K562 (cell line): ENCODE data around the gene METAP1D. TPM values are rescaled to one million over a fixed set of nuclear protein-coding genes. Genes with fewer than 3 reads are reported as not detected.

Experiments used
- ATAC-seq: fragments of 200-7000 bp; cut with Tn5 transposase; 3 replicates; pipeline ENCODE4 v1.9.1; 2020; ENCODE audit warnings: moderate library complexity
- BruUV-seq: library from RNA; stranded (reverse); fragments of 400-500 nt; replicated peaks from 2 replicates; lab custom pipeline; 2021; lab: Mats Ljungman, UMichigan
- CTCF ChIA-PET: fragments of 300-600 bp; formaldehyde crosslinking; extraction: SDS; loops from one replicate; lab custom pipeline; 2021; ENCODE audit warnings: low intra/inter-chr PET ratio; lab: Yijun Ruan, JAX
- POLR2A ChIA-PET: fragments of 300-600, 350-650 bp; sonication (Branson Sonifier 250); formaldehyde crosslinking; extraction: SDS; loops from one replicate; lab custom pipeline; 2021; ENCODE audit warnings: antibody characterized with exemption, inconsistent platforms; lab: Yijun Ruan, JAX
- DNase-seq, 4 experiments: peaks; one replicate each; pipeline versions ENCODE4 v3.0.0 to v3.0.0-alpha.2; 2011 to 2018; ENCODE audit warnings: low spot score in 3 of 4, mixed read lengths in 3 of 4; ENCODE audit errors: extremely low read depth in 1 of 4
- FAIRE-seq: peaks from 2 replicates; lab custom pipeline; 2011; peaks lifted over from hg19 to GRCh38; lab: Jason Lieb, UNC
- H2AFZ ChIP-seq: 2 replicates; pipeline ENCODE4 v1.6.0; 2011; ENCODE audit warnings: low read depth, low read length, control low read depth, inconsistent platforms
- H3K27ac ChIP-seq: fragments of 200-600 bp; 3 replicates; pipeline ENCODE4 v1.8.0; 2011; ENCODE audit warnings: low read depth, mild to moderate bottlenecking, control low read depth, inconsistent platforms, low read length, moderate library complexity, mixed read lengths; ENCODE audit errors: extremely low read depth
- H3K27me3 ChIP-seq, 2 experiments: fragments of 300-600 bp in 1 of 2; 2 replicates in 1 of 2; 3 replicates in 1 of 2; pipeline versions ENCODE4 v1.6.0 to v1.8.0; 2011; ENCODE audit warnings: inconsistent platforms in 2 of 2, low read length in 2 of 2, mild to moderate bottlenecking in 1 of 2, mixed read lengths in 1 of 2, moderate library complexity in 1 of 2; ENCODE audit not compliant: control insufficient read depth in 2 of 2, insufficient read depth in 2 of 2
- H3K36me3 ChIP-seq: fragments of 300-600 bp; 3 replicates; pipeline ENCODE4 v1.8.0; 2011; ENCODE audit warnings: mild to moderate bottlenecking, low read length, inconsistent platforms; ENCODE audit not compliant: control insufficient read depth, insufficient read depth
- H3K4me1 ChIP-seq, 2 experiments: fragments of 200-600 bp in 1 of 2; replicated peaks in 1 of 2; 2 replicates in 1 of 2; 3 replicates in 1 of 2; pipeline versions ENCODE4 v1.5.1 to v1.8.0; 2011; ENCODE audit warnings: inconsistent platforms in 2 of 2, low read length in 2 of 2, mild to moderate bottlenecking in 1 of 2, mixed read lengths in 1 of 2, moderate library complexity in 1 of 2; ENCODE audit not compliant: control insufficient read depth in 2 of 2, insufficient read depth in 2 of 2
- H3K4me2 ChIP-seq: 2 replicates; pipeline ENCODE4 v1.6.1; 2011; ENCODE audit warnings: low read length, control low read depth, inconsistent platforms, mixed read lengths; ENCODE audit not compliant: insufficient read depth
- H3K4me3 ChIP-seq: fragments of 200-600 bp; sonication (generic), shearing (Covaris generic); 2 replicates; pipeline ENCODE4 v1.5.1; 2016; ENCODE audit warnings: control low read depth, inconsistent platforms
- H3K79me2 ChIP-seq: fragments of 200-600 bp; 3 replicates; pipeline ENCODE4 v1.8.0; 2011; ENCODE audit warnings: low read length, inconsistent platforms; ENCODE audit not compliant: control insufficient read depth, insufficient read depth
- H3K9ac ChIP-seq, 2 experiments: 2 replicates each; pipeline versions ENCODE4 v1.6.0 to v1.6.1; 2011; ENCODE audit warnings: low read depth in 2 of 2, low read length in 2 of 2, control low read depth in 1 of 2, inconsistent platforms in 1 of 2, mild to moderate bottlenecking in 1 of 2, mixed read lengths in 1 of 2; ENCODE audit not compliant: insufficient read depth in 1 of 2
- H3K9me1 ChIP-seq: one replicate; pipeline ENCODE4 v1.6.0; 2011; ENCODE audit warnings: inconsistent platforms, mild to moderate bottlenecking, low read length, moderate library complexity; ENCODE audit not compliant: control insufficient read depth, insufficient read depth
- H3K9me3 ChIP-seq: replicated peaks from 2 replicates; pipeline ENCODE4 v1.5.1; 2011; ENCODE audit warnings: low read depth, low read length, inconsistent platforms; ENCODE audit not compliant: control insufficient read depth, insufficient read depth
- H4K20me1 ChIP-seq: replicated peaks from 2 replicates; pipeline ENCODE4 v1.6.1; 2011; ENCODE audit warnings: low read length, inconsistent platforms, mixed read lengths; ENCODE audit not compliant: control insufficient read depth, insufficient read depth
- FOXJ2 ChIP-seq: fragments of 200-800 bp; sonication (Bioruptor generic); IDR thresholded peaks from 2 replicates; pipeline ENCODE4 v1.6.1; 2016; ENCODE audit warnings: missing genetic modification characterization, missing compliant biosample characterization
- GATA2 ChIP-seq: sonication (generic); formaldehyde crosslinking; IDR thresholded peaks from 2 replicates; pipeline ENCODE4 v1.4.0; 2020; ENCODE audit warnings: mild to moderate bottlenecking, missing genetic modification reagents
- MAFF ChIP-seq: IDR thresholded peaks from 2 replicates; pipeline ENCODE4 v1.6.1; 2012; ENCODE audit warnings: low read length, improper control_type of control experiment
- MBD2 ChIP-seq: sonication (generic); IDR thresholded peaks from 2 replicates; pipeline ENCODE4 v1.6.1; 2016; ENCODE audit warnings: low read depth, borderline replicate concordance
- PTRF ChIP-seq: fragments of 450-650 bp; IDR thresholded peaks from 2 replicates; pipeline ENCODE4 v1.6.1; 2016; ENCODE audit warnings: mild to moderate bottlenecking, missing genetic modification characterization, missing compliant biosample characterization
- SIX5 ChIP-seq, 2 experiments: IDR thresholded peaks; 2 replicates each; pipeline ENCODE4 v1.6.1; 2011; ENCODE audit warnings: low read length in 2 of 2, borderline replicate concordance in 1 of 2, low read depth in 1 of 2, mild to moderate bottlenecking in 1 of 2, moderate library complexity in 1 of 2; ENCODE audit not compliant: insufficient read depth in 1 of 2
- SMC3 ChIP-seq: conservative IDR thresholded peaks from 2 replicates; pipeline ENCODE4 v1.6.1; 2011; ENCODE audit warnings: low read depth, low read length, improper control_type of control experiment; ENCODE audit not compliant: insufficient read depth
- TCF15 ChIP-seq: fragments of 250-450 bp; sonication (Bioruptor Pico); IDR thresholded peaks from 2 replicates; pipeline ENCODE4 v1.8.0; 2022; ENCODE audit warnings: moderate library complexity, mild to moderate bottlenecking, inconsistent platforms
- TCF7 ChIP-seq: sonication (generic); IDR thresholded peaks from 2 replicates; pipeline ENCODE4 v1.6.1; 2016; ENCODE audit warnings: antibody characterized with exemption, borderline replicate concordance
- THRB ChIP-seq: fragments of 450-650 bp; formaldehyde crosslinking; conservative IDR thresholded peaks from 2 replicates; pipeline ENCODE4 v1.4.0; 2022; ENCODE audit warnings: mild to moderate bottlenecking, missing genetic modification characterization
- ZBTB34 ChIP-seq: fragments of 250-450 bp; sonication (Bioruptor Pico); IDR thresholded peaks from 2 replicates; pipeline ENCODE4 v1.8.0; 2021; ENCODE audit warnings: mild to moderate bottlenecking, moderate library complexity
- ZNF395 ChIP-seq: fragments of 200-800 bp; sonication (Bioruptor generic); IDR thresholded peaks from 2 replicates; pipeline ENCODE4 v1.6.1; 2017; ENCODE audit warnings: missing genetic modification characterization, missing compliant biosample characterization
- ZNF655 ChIP-seq: fragments of 250-450 bp; sonication (Bioruptor Pico); IDR thresholded peaks from 2 replicates; pipeline ENCODE4 v1.5.0; 2021
- ZSCAN29 ChIP-seq: fragments of 450-650 bp; IDR thresholded peaks from 2 replicates; pipeline ENCODE4 v1.6.1; 2017
- in situ Hi-C: fragments of 300-500 bp; cut with MboI; formaldehyde crosslinking; loops from 4 replicates; pipeline ENCODE4 v1.15.0; 2018; ENCODE audit warnings: inconsistent platforms, mixed read lengths
- intact Hi-C: fragments of 100-400 bp; cut with micrococcal nuclease; formaldehyde crosslinking; loops from 2 replicates; pipeline ENCODE4 v1.14.2; 2022
- polyA plus RNA-seq, 8 experiments: library from polyadenylated mRNA; depleted of rRNA in 4 of 8; stranded (reverse) in 5 of 8; unstranded in 3 of 8; fragments of >200 nt; fragmentation: Nextera tagmentation in 2 of 8; fragmentation: Illumina TruSeq in 1 of 8; extraction: Ambion mirVana in 2 of 8; extraction: Trizol in 1 of 8; gene quantifications; 2 replicates each; pipeline versions ENCODE4 v1.2.1 to v1.2.3, GENCODE V29; 2011 to 2014; ENCODE audit warnings: inconsistent platforms in 1 of 8, missing spikeins in 1 of 8
- total RNA-seq, 7 experiments: library from RNA; depleted of rRNA in 6 of 7; stranded (reverse); fragments of >200 nt in 6 of 7; fragmentation: Illumina TruSeq in 2 of 7; extraction: Trizol in 2 of 7; gene quantifications; 2 replicates each; pipeline versions ENCODE4 v1.2.1 to v1.2.3, GENCODE V29; 2011 to 2021; ENCODE audit warnings: low replicate concordance in 1 of 7

The METAP1D gene
- total and polyA plus RNA-seq, 9 of the 15 experiments (the other 6 are each of a cell fraction or from before 2014, with no cell fraction given): 8.0 to 23.4 (median 15.7) TPM

GRCh38 chr2:171966235-171966634, 33.5 kb upstream of the METAP1D start (continued):
- no peak for TF ChIP-seq ZBTB34 (CRISPR knock-in tag)
- TF ChIP-seq PTRF: no peak
- TF ChIP-seq, all 486 proteins: peak for 0

- Histone ChIP-seq H3K27ac (no peak overlapping the region), H3K36me3 (peaks cover 63% of the 10 kb centered on the region), H3K27me3 (no peaks in the 10 kb centered on the region), H3K4me3 (no peak overlapping the region), H4K20me1 (no peaks in the 10 kb centered on the region), H3K9me3 (no peaks in the 10 kb centered on the region), H3K9me1 (no peaks in the 10 kb centered on the region), H3K4me2 (no peak overlapping the region), H2AFZ (no peak overlapping the region), H3K4me1 (no peaks in the 10 kb centered on the region), H3K9ac (no peak overlapping the region), H3K79me2 (peaks cover 6% of the 10 kb centered on the region; the same call in 2 of the 3 replicates)
- CTCF ChIA-PET: no interaction called here
- POLR2A ChIA-PET: no interaction called here
- intact Hi-C loops: no loop called here
- no peak for DNase-seq
- in situ Hi-C loops: no loop called here
- no peak for ATAC-seq
- BruUV-seq: no TSS peak
- FAIRE-seq: no peak
- TF ChIP-seq ZNF395 (CRISPR knock-in tag): no peak
- no peak for TF ChIP-seq TCF7
- TF ChIP-seq THRB (CRISPR knock-in tag): no peak
- no peak for TF ChIP-seq ZNF655 (CRISPR knock-in tag)
- no peak for TF ChIP-seq FOXJ2
- TF ChIP-seq ZSCAN29: no peak
- no peak for TF ChIP-seq SMC3
- no peak for TF ChIP-seq TCF15 (CRISPR knock-in tag)
- TF ChIP-seq SIX5 (IDR thresholded peaks at IDR 0.05; ENCODE audit: borderline replicate concordance in 1 of 2, insufficient read depth in 1 of 2, low read depth in 1 of 2, low read length in 2 of 2): no peak
- no peak for TF ChIP-seq MAFF
- TF ChIP-seq GATA2 (CRISPR knock-in tag): no peak
- TF ChIP-seq MBD2: no peak
These were observed 33.1 kb upstream of the METAP1D start for GRCh38 chr2:171966688-171967087.
